ENCODE data around the gene USP2.

The USP2 gene, protein sequence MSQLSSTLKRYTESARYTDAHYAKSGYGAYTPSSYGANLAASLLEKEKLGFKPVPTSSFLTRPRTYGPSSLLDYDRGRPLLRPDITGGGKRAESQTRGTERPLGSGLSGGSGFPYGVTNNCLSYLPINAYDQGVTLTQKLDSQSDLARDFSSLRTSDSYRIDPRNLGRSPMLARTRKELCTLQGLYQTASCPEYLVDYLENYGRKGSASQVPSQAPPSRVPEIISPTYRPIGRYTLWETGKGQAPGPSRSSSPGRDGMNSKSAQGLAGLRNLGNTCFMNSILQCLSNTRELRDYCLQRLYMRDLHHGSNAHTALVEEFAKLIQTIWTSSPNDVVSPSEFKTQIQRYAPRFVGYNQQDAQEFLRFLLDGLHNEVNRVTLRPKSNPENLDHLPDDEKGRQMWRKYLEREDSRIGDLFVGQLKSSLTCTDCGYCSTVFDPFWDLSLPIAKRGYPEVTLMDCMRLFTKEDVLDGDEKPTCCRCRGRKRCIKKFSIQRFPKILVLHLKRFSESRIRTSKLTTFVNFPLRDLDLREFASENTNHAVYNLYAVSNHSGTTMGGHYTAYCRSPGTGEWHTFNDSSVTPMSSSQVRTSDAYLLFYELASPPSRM

GRCh38 chr11:119381181-119381988 lies at the start of gene USP2:
TSS of gene USP2 (minus strand) at chr11:119381690. CDS start at chr11:119373480, 8,210 bp downstream.
- peak; percentile 94 to 98 (median 98) for DNase-seq

DNA sequence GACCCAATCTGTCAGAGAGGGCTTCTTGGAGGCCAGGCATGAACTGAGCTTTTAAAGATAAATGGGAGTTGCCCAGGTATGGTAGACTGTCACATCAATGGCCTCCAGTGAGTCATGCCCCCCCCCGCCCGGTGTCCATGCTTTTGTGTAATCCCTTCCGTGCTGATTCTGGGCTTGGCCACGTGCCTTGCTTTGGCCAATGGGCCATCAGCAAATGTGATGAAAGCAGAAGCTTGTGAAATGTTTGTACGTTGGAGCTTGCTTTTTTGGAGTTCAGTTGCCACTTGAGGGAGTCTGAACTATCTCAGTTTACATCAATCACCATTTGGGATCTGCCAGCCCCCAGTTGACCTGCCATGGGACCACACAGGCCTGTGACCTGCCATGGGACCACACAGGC lies 45.8 kb upstream of the USP2 start:
- no peak for DNase-seq

- DNase-seq: no peak
These were observed 44.7 kb upstream of the USP2 start for GRCh38 chr11:119426142-119426541.

DNA sequence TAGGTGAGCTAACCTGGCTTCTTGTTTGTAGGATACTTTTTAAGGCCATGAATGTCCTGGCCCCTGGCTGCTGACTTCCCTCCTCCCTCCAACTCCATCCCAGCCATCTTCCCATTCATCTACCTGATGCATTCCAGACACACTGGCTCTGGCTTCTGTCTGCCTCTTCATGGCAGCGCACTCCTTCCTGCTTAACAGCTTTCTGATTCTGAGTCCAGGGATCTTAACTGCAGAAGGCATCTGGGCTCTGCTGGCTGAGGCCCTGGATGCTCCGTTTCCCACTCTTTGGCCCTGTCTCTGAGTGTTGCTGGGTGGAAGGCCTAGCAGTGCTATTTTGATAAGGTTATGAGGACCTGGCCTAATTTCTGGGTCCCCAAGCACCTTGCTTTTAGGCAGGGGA lies 43.3 kb upstream of the USP2 start:
- no peak for DNase-seq

- no peak for DNase-seq
These were observed 42.8 kb upstream of the USP2 start for GRCh38 chr11:119424276-119424675.

DNA sequence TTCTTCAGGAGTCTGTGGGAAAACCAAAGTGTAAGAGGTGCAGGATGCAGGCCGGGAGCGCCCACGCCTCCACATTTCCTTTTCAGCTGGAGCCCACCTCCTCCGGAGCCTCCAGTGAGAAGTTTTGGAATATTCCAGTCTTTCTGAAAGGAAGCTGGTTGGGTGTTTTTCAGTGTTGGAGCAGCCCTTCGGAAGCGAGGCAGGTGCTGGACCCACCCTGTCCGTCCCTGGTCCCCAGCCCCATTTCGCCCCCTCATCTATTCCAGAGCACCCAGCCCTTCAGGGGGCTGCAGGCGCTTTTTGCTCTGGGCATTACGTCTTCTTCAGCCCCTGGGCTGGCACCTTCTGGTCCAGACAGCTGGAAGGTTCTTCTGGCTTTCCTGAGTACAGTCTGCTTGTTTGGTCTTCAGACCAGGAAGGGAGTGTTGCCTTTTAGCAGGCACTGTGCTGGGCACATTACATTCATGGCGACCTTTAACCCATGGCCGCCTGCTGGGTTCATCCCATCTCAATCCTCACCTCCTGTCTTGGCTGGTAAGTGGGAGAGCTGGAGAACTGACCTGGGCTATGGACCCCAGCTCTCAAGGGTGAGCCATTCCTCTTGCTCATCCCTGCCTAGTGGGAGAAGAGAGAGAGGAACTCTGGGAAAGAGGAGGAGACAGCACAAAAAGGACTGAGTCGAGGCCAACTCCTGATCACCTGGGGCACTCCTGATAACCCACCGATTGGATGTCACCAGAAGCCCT lies 42.2 kb upstream of the USP2 start:
- no peak for DNase-seq

DNA sequence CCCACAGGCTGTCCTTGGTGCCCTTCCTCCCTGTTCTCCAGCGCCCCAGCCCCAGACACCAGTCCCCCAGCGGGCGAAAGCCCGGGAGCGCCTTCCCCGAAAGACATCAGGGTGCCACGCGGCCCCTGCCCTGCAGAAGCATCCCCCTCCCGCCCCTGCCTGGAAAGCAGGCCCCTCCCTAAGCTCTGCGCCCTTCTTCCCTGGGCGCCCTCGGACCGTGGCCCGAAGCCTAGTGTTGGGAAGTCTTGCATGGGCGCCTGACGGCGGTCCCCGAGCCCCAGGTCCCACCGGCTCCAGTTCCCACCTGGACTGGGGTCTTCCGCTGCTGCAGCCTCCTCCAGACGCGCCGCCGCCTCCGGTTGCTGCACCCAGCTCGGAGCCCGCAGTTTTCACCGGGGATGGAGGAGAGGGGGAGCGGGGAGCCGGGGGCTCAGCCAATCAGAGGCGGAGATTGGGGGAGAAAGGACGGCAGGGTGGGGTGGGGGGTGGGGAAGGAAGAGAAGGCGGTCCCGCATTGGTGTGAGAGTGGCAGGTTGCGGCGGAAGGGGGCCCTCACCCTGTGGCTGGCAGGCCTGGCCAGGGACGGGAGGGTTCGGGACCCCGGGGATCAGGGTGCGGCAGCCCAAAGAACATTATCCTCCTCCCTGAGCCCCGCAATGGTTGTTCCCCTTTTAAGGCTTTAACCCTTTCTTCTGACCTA lies 41.5 kb upstream of the USP2 start, which contains the start of gene THY1:
Gene THY1 (minus strand): TSS at position 364 of the 700 bp plus-strand sequence. CDS start 2,267 bp downstream, outside the sequence.
- DNase-seq: no peak

DNA sequence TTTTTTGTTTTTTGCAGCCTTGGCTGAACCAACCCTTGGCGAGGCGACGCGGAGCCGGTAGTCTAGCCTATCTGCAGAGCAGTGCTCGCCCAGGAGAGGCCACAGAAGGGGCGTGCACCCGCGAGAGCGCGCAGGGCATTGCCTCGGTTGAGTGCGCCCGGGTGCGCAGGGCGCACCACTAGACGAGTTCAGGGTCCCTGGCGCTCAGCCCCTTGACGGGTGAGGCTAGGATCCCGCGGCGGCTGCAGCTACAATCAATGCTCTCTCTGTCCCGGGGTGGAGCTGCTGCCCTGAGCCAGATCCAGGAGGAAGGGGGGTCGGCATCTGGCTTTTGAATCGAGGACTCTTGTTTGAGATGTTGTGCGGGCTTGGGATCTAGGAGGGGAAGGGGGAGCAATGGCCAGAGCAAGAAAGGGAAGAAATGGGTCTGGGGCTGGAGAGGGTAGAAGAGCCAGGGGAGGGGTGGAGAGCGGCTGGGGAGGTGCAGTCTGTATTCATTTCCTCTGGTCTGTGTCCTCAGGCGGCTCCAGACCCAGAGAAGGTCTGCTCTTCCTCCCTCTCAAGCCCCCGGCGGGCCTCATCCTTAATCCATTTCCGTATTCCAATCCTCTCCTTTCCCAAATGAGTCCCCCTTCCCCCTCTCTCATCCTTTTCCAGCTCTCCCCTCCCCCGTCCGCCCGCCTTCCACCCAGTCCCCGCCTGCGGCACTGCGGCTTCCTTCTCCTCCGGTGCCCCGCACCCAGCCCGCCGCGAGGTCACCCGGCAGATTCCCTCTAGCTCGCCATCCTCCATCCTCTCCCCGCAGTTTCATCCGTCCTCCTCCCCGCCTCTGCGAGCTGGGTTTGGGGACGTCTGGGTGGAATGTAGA lies 40.7 kb upstream of the USP2 start:
- peak in 2 of 3 experiments; percentile 35 to 43 for DNase-seq

- no peak for DNase-seq
These were observed 39.9 kb upstream of the USP2 start for GRCh38 chr11:119421351-119421750.

DNA sequence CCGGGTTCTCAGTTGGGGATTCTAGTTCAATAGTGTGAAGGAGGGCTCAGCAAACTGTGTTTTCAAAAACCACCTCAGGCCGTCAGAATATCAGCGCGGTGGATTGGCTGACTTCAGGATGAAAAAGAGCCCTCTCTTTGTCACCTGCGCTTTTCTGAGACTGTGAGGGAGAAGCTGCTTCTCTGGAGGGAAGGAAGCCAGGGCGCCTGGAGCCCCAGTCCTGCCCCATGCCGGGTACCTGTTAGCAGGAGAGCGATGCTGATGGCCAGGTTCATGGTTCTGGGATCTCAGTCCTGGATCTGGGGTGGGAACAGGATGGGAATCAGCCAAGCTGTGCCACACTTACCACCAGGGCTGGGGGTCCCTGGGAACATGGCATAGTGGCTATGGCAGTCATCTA lies 39.1 kb upstream of the USP2 start:
- DNase-seq: no peak

DNA sequence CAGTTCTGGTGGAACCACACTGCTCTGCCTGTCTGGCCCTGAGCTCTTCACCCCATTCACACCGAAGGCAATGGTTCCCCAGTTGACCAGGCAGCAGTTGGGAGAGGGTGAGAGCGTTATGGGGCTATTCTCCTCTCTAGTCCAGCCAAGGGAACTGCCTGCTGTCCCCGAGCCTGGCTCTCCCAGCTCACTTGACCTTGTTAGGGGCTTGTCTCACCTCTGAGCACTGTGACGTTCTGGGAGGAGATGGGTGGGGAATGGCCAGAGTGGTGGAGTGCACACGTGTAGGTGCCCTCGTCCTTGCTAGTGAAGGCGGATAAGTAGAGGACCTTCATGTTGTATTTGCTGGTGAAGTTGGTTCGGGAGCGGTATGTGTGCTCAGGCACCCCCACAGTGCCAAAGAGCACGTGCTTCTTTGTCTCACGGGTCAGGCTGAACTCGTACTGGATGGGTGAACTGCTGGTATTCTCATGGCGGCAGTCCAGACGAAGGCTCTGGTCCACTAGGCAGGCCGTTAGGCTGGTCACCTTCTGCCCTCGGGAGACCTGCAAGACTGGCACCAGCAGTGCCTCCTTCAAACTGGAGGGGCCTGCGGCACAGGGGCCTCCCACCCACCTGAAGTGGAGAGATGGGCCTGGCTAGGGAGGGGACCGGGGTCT lies 38.5 kb upstream of the USP2 start:
- no peak for DNase-seq

DNA sequence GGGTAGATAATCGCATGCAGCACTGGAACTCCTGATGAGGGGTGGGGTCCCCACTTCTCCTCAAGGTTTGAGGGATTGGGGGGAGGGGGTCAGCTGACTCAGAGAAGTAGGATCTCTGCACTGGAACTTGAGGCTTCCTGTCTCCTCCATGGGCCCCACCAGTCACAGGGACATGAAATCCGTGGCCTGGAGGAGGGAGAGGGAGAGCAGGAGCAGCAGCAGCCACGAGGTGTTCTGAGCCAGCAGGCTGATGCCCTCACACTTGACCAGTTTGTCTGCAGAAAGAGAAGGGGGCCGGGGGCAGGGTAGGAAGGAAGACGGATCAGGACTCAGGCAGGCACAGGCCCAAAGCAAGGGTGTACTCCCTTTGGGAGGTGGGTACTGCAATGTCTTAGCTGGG lies 37.8 kb upstream of the USP2 start:
- DNase-seq: no peak

DNA sequence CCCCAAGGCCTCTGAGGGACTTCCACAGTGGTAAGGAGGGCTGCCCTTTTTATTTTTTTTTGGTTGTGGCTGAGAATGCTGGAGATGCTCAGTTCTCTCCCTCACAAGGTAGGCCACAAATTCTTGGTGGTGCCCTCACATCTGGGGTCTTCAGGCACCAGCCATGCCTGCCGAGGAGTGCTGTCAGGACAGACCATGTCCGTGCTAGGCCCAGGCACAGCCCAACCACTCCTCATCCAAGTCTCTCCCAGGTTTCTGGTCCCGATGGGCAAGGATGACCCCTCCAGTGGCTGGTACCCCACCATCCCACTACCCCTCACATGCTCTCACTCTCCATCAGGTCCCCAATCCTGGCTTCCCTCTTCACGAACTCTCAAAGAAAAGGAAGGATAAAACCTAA lies 37.3 kb upstream of the USP2 start:
- no peak for DNase-seq

GRCh38 chr11:119417726-119418540 lies 36.4 kb upstream of the USP2 start:
- DNase-seq: no peak

DNA sequence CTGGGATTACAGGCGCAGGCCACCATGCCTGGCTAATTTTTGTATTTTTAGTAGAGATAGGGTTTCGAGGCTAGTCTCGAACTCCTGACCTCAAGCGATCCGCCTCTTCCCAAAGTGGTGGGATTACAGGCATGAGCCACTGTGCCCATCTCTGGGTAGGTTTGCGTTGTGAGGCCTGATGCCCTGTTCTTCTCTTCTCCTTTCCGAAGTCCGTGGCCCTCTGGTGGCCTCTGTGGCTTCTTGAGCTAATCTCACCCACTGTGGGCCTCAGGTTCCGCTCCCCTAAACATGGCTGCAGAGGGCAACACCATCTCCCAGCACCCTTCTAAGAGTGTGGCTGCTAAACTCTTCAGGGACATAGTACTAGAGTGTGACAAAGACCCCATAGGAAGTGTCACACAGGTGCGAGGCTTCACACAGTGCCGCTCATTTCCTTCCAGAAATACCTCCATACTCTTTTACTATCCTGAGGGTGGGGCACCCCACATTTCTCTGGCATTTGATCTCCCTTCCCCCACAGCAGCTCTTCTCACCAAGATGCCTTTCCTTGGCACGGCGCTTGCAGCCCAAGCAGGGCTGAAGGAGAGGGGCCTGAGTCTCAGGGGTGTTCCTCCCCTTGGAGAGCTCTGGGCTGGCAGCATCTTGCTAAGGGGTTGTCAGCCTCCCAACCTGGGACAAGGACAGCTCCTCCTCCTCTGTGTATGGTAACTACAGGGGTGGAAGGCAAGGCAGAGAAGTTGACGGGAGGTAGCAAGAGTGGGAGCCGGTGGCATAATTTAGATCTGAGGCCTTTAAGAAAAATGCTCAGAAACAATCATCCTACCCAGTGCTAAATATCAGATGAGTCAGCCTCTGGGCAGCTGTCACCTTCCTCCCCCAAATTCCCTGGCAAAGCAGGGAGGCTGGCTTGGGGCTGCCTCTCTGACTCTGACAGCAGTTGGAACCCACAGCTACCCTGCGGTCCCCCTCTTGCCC lies 35.4 kb upstream of the USP2 start:
- no peak for DNase-seq

GRCh38 chr11:119415966-119416365 lies 34.5 kb upstream of the USP2 start:
- no peak for DNase-seq

DNA sequence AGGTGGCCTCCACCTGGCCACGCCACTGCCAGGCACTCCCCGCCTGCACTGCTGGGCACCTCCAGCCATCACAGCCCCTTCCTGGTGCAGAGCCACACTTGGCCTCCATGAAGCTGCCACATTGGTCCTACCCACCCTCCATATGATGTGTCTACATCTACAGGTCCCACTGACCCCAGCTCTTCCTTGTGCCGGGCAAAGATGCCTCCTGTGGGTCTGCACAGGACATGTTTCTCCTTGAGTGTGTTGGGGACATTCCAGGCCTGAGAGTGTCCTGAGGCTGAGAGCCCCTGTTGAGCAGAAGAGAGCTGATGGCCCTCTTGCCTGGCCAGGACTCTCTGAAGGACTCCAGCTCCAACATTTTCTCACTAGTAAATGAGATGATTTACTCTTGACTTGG lies 34.0 kb upstream of the USP2 start:
- DNase-seq: no peak

GRCh38 chr11:119414734-119415133 lies 33.2 kb upstream of the USP2 start:
- DNase-seq: no peak

Measured in NCI-H1417 (cell line).